ENCODE results near the gene LRWD1. TPM values are rescaled to one million over a fixed set of nuclear protein-coding genes. Genes with fewer than 3 reads are reported as not detected.
A peak's percentile ranks its signal among the peaks of the same experiment; 100 is the strongest.
"Not testable (repeated sequence)": the region's sequence is repeated elsewhere in the genome, so short reads cannot be mapped to it uniquely, and the experiment has no call there.

LRWD1 gene
- total RNA-seq, 1 experiment from 2014 or later, result 58.7 TPM

GRCh38 chr7:102494026-102494425 lies 29.2 kb downstream of the LRWD1 start:
- DNase-seq (ENCODE audit: low read depth), result not testable (repeated sequence)

DNA sequence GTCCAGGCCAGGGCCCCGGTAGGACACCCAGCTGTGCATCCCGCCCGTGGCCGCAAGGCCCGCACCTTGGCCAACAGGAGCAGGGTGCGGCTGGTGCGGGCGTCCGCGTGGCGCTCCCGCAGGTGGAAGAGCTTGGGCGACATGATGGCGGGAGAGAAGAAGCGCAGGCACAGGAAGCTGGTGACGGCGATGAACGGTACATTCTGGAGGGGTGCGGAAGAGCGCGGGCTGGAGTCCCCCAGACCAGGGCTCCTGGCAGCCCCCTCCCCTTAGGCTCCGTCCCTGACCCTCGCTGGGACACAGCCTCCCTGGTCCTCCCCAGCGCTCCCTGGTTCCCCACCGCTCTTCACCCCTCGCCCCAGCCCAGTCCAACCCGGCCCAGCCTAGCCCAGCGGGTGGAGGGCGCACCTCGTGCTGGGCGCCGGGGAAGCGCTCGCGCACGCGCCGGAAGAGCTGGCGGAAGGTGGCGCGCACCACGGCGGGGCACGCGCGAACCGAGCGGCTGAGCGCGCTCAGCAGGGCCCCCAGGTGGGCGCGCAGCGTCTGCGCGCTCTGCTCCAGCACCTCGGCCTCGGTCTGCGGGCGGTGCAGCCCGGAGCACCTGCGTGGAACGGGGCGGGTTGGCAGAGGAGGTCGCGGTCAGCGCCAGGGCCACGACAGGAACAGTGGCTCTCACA lies 29.8 kb downstream of the LRWD1 start:
- not testable (repeated sequence) for DNase-seq (ENCODE audit: low read depth)

GRCh38 chr7:102496861-102497260 lies 32.1 kb downstream of the LRWD1 start:
- DNase-seq (ENCODE audit: low read depth), result not testable (repeated sequence)

DNA sequence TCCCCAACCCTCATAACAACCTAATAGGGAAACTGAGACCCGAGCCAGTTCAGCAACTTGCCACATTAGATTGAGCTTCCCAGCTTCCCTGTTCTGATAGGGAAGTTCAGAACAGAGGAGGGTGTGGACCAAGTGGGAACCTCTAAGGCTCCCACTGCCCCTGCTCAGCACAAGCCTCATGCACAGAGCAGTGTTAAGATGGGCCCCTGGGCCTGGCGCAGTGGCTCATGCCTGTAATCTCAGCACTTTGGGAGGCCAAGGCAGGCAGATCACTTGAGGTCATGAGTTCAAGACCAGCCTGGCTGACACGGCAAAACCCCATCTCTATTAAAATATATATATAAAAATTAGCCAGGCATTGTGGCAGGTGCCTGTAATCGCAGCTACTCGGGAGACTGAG lies 32.5 kb downstream of the LRWD1 start:
- not testable (repeated sequence) for DNase-seq (ENCODE audit: low read depth)

DNA sequence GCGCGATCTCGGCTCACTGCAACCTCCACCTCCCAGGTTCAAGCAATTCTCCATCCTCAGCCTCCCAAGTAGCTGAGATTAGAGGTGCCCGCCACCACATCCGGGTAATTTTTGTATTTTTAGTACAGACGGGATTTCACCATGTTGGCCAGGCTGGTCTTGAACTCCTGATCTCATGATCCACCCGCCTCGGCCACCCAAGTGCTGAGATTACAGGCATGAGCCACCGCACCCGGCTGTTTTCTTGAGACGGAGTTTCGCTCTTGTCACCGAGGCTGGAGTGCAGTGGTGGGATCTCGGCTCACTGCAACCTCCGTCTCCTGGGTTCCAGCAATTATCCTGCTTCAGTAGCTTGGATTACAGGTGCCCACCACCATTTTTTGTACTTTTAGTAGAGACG lies 33.5 kb downstream of the LRWD1 start:
- DNase-seq (ENCODE audit: low read depth), result not testable (repeated sequence)

- not testable (repeated sequence) for DNase-seq (ENCODE audit: low read depth)
Observed at GRCh38 chr7:102503141-102503540, 38.4 kb downstream of the LRWD1 start.

- DNase-seq (ENCODE audit: low read depth), result not testable (repeated sequence)
Observed at GRCh38 chr7:102505298-102506185, 40.8 kb downstream of the LRWD1 start.

DNA sequence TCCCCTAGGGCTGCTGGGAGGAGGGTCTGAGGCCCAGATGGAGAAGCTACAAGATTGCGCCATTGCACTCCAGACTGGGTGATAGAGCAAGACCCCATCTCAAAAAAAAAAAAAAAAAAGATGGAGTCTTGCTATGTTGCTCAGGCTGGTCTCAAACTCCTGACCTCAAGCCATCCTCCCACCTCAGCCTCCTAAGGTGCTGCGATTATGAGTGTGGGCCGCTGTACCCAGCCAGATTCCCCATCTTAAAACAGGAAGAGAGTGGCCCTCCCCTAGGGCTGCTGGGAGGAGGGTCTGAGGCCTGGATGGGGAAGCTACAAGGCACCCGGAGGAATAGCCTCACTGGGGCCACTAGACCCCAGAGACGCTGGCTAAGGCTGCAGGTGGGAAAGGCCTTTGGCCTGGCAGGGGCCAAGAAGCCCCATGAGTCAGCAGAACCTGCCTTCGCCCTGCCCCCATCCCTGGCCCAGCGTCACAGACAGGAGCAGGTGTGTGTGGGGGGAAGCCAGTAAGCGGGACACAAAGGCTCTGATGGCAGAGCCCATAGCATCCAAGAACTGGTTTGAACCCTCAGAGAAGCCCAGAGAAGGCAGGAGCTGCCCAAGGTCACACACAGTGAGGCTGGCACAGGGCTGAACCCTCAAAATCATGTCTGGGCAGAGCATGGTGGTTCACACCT lies 42.8 kb downstream of the LRWD1 start:
- not testable (repeated sequence) for DNase-seq (ENCODE audit: low read depth)

DNA sequence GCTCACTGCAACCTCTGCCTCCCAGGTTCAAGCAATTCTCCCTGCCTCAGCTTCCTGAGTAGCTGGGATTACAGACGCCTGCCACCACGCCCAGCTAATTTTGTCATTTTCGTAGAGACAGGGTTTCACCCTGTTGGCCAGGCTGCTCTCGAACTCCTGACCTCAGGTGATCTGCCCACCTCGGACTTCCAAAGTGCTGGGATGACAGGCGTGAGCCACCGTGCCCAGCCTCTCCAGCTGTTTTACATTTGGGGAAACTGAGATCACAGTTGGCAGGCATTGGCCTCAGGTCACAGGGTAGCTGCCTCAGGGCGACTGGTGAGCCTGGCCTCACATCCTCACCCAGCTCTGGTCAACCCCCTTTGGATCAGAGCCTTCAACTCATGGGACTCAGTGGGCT lies 45.8 kb downstream of the LRWD1 start:
- not testable (repeated sequence) for DNase-seq (ENCODE audit: low read depth)

- not testable (repeated sequence) for DNase-seq (ENCODE audit: low read depth)
Observed at GRCh38 chr7:102511860-102512522, 47.2 kb downstream of the LRWD1 start.

GRCh38 chr7:102512642-102513221 lies 47.9 kb downstream of the LRWD1 start:
- DNase-seq (ENCODE audit: low read depth), result peak; percentile 50

DNA sequence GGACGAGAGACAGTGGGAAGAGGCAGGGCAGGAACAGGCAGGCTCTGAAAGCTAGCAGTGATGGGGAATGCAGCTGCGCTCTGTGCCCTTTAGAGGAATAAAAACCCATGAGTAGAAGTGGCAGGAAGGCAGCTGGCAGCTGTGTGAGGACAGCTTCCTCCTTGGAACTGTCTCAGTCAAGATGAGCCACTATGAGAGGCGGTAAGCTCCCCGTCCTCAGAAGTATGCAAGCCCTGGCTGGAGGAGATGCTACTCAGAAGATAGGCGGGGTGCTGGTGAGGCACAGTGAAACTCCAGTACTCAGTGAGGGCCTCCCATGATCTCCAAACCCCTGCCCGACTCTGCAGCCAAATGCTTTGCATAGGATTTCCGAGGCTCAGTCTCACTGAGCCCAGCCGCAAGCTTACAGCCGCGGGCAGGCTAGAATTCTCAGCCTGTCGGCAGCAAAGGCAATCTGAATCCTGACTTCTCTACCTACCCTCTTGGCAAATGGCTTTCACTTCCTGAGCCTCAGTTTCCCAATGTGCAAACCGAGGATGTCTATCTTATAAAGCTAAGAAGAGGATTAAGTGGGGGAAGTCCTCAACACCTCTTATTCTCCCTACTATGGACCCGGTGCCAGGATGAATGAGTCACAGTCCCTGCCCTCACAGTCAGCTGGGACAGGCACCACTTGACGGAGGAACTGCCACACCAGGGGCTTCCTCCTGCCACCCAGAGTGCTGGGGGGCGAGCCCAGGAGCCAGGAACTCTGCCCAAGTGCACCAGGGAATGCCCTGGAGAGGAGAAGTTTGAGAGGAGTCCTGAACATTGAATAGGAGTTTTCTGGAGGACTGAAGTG lies 50.3 kb downstream of the LRWD1 start:
- DNase-seq (ENCODE audit: low read depth), result not testable (repeated sequence)

DNA sequence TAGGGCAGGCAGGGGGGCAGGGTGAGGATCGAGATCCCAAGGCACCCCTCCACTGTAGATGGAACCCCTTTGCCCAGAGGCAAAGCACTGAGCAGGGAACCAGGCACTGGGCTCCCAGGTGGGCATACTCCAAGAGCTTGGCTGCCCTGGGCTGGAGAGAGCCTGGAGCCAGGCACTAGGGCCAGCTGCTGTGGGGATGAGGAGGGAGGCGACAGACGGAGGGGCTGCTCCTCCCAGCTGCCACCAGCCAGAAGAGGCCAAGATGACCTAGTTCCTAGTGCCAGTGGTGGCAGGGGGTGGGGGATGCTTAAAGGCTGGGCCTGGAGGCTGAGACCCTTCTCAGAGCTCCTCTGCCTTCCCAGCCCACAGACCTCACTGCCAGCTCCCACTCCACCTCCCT lies 51.1 kb downstream of the LRWD1 start:
- not testable (repeated sequence) for DNase-seq (ENCODE audit: low read depth)

DNA sequence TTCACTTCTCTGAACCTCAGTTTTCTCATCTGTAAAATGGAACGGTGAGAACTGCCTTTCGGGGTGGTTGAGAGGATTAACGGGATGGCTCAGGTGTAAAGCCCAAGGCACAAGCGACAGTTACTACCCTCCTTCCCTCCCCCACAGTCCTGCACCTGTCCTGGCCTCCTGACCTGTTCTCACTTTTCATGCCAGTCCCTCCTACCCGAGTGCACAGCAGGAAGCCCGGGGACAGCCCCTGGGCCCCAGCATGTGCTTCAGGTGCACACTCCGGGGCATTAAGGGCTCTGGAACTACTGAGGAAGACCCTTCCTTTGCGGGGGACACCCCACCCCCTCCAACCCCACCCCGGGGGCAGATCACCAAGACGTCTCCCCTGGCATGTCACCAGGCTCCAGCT lies 52.2 kb downstream of the LRWD1 start:
- DNase-seq (ENCODE audit: low read depth), result not testable (repeated sequence)

DNA sequence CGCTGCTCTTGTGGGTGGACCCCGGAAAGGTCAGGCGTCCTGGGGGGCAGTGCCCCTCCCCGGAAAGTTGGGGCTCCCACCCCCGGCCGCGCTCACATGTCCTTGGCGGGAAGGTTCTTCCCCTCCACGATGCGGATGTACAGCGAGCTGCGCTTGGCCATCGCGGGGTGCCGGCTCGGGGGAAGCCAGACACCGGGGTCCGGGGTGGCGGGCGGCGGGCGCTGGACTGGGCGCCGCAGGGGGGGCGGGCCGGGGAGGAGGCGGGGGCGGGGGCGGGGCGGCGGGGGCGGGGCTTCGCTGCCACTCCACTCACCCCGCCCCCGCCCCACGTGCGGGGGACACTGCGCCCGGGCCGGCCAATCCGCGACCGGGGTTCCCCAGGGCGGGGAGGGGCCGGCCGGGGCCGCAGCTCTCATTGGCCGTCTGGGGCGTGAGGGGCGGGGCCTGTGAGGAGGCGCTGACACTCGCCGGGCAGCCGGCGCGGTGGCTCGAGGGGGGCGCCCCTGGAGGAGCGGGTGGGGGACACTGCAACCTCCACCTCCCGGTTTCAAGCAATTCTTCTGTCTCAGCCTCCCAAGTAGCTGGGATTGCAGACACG lies 52.9 kb downstream of the LRWD1 start, which contains the start of gene RASA4B:
Gene RASA4B, minus strand, starts transcription at position 228 of the 598 bp plus-strand sequence. Its CDS starts 67 bp downstream, at position 161.
- DNase-seq (ENCODE audit: low read depth), result not testable (repeated sequence)

DNA sequence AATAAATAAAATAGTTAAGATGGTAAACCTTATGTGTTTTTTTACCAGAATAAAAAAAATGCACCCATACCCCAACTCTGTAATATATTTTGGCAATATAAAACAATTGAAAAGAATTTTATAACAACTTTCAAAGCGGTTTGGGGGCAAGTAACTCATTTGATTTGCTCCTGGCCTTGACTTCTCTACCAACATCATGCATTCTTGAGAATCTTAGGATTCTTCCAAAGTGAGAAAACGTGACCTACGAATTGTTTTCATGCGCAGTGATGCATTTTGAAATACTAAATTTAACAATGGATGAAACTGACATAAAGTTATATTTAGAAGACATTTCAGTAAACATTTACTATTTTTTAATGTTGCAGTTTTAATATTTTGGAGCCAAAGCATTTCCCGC lies 56.0 kb downstream of the LRWD1 start:
- not testable (repeated sequence) for DNase-seq (ENCODE audit: low read depth)

Data from LHCN-M2 (cell line).